Ramos (cell line): ENCODE results near the gene FYN.

Source experiments
- in situ Hi-C: fragments of 300-500 bp; cut with MboI; formaldehyde crosslinking; loops from one replicate; pipeline ENCODE4 v1.14.3; 2022; ENCODE audit warnings: low sequenced_read_pairs; ENCODE audit not compliant: unreplicated experiment

The FYN gene

GRCh38 chr6:111857674-111858337, 15.4 kb downstream of the FYN start:
- in situ Hi-C loops, result no loop called here

- in situ Hi-C loops, result no loop called here
Measured at GRCh38 chr6:111855753-111856152, 17.5 kb downstream of the FYN start.

GRCh38 chr6:111854683-111855082, 18.6 kb downstream of the FYN start:
- in situ Hi-C loops, result no loop called here

- in situ Hi-C loops, result no loop called here
Measured at GRCh38 chr6:111852725-111853124, 20.5 kb downstream of the FYN start.

- in situ Hi-C loops, result no loop called here
Measured at GRCh38 chr6:111850295-111850937, 22.8 kb downstream of the FYN start.

GRCh38 chr6:111849298-111849697, 24.0 kb downstream of the FYN start:
- in situ Hi-C loops, result no loop called here

GRCh38 chr6:111848262-111848812, 24.9 kb downstream of the FYN start:
- in situ Hi-C loops, result no loop called here

GRCh38 chr6:111846492-111847409, 26.5 kb downstream of the FYN start:
- in situ Hi-C loops, result no loop called here

- in situ Hi-C loops, result no loop called here
Measured at GRCh38 chr6:111846066-111846465, 27.2 kb downstream of the FYN start.

- in situ Hi-C loops, result no loop called here
Measured at GRCh38 chr6:111845441-111845871, 27.8 kb downstream of the FYN start.

GRCh38 chr6:111844921-111845320, 28.3 kb downstream of the FYN start:
- in situ Hi-C loops, result no loop called here

- in situ Hi-C loops, result no loop called here
Measured at GRCh38 chr6:111844376-111844775, 28.9 kb downstream of the FYN start.

GRCh38 chr6:111843347-111844147, 29.7 kb downstream of the FYN start:
- in situ Hi-C loops, result no loop called here

GRCh38 chr6:111842891-111843290, 30.4 kb downstream of the FYN start:
- in situ Hi-C loops, result no loop called here

GRCh38 chr6:111842271-111842822, 30.9 kb downstream of the FYN start:
- in situ Hi-C loops, result no loop called here

- in situ Hi-C loops, result no loop called here
Measured at GRCh38 chr6:111841822-111842221, 31.4 kb downstream of the FYN start.

GRCh38 chr6:111840803-111841202, 32.4 kb downstream of the FYN start:
- in situ Hi-C loops, result no loop called here

GRCh38 chr6:111838749-111839484, 34.3 kb downstream of the FYN start:
- in situ Hi-C loops, result no loop called here
